GM19025 (cell line): Measurements from ENCODE around the gene TNS1.

Experiments
- ATAC-seq: cut with Tn5 transposase; IDR thresholded peaks from one replicate; pipeline ENCODE4 v1.9.1; 2021; ENCODE audit warnings: mild to moderate bottlenecking, low read depth, moderate library complexity; ENCODE audit not compliant: unreplicated experiment

Gene TNS1

DNA sequence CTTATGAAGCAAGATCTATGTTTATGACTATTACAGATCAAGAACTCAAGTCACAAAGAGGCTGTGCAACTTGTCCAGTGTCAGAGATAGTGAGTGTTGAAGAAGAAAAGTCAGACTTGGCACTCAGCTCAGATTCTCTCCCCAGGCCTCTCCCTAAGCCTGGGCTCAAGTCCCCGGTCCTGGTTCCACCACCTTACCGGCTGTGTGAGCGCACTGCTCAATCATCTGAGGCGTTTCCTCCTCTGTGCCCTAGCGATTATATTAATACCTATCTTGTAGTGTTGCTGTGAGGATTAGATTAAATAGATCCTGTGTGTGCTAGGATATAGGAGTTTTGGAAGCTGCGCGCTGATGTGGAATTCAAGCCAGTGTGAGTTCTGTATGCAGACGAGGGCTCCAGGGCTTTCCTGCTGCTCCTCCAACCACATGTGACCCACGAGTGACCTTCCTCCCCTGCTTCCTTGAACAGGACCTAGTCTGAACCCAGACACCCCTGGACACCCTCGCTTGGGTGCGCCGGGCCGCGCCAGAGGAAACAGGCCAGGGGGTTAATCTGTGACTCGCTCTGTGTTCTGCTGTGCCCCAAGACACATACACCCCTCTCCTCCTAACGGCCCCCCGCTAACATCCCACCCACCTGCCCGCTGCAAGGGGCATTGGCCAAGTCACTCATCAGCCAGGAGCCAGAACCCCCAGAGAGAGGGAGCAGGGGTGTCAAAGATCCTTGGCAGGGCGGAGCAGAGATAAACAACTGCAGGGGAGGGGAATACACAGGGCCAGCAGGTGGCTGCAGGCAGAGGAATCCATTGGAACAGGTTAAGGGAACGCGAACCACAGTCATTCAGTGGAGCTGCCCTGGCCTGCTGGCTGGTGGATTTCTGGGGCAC lies 38.3 kb downstream of the TNS1 start:
- ATAC-seq = no peak

GRCh38 chr2:217960351-217960750 lies 42.4 kb downstream of the TNS1 start:
- ATAC-seq = no peak

GRCh38 chr2:217959723-217960122 lies 43.1 kb downstream of the TNS1 start:
- ATAC-seq = no peak

GRCh38 chr2:217958884-217959225 lies 43.9 kb downstream of the TNS1 start:
- no peak for ATAC-seq

DNA sequence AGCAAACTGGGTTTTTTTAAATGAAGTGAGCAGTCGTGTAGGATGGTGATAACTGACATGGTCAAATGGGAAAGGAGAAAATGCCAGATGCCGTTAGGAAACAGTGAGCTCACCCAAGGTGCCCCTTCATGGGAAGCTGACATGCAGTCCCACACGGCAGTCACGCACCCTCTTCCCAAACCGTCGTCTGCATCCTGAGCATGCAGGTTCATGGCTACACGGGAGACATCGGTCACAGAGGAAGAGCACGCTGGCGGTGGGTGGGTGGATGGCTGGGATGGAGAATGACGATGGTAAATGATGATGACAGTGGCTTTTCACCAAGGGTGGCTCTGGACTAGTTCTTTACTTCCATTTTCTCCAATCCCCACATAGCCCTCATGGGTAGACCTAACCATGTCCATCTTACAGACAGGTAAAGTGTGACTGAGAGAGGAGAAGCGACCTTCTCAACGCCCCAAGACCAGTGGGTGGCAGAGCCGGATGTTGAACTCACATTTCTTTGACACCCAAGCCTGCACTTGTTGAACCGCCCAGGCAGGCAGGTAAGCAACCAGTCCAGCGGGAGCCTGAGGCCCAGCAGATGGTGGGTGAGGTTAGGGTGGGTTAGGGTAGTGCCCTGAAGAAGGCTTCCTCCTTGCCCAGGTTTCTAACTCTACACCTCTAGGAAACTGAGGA lies 44.5 kb downstream of the TNS1 start:
- ATAC-seq = no peak

GRCh38 chr2:217956586-217957457 lies 46.0 kb downstream of the TNS1 start:
- no peak for ATAC-seq

GRCh38 chr2:217955881-217956493 lies 46.8 kb downstream of the TNS1 start:
- ATAC-seq = no peak

- ATAC-seq = no peak
These were observed 47.6 kb downstream of the TNS1 start for GRCh38 chr2:217954971-217955740.

DNA sequence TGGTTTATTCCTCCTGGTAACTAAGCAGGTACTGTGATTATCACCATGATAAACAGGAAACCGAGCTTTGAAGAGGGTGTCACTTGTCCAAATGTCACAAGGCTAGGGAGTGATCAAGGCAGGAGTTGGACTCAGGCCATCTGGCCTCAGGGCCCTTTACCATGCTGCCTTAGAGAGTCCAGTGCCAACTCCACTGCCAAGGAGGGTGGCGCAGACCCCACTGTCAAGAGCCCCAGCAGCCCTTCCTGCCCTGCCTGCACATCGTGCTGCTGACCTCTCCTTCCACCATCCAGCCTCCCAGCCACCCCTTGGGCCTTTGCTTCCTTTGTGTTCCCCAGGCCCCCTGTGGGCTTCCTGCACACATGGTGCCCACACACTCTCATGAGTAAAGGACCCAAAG lies 48.3 kb downstream of the TNS1 start:
- ATAC-seq = no peak

GRCh38 chr2:217954051-217954450 lies 48.7 kb downstream of the TNS1 start:
- no peak for ATAC-seq

DNA sequence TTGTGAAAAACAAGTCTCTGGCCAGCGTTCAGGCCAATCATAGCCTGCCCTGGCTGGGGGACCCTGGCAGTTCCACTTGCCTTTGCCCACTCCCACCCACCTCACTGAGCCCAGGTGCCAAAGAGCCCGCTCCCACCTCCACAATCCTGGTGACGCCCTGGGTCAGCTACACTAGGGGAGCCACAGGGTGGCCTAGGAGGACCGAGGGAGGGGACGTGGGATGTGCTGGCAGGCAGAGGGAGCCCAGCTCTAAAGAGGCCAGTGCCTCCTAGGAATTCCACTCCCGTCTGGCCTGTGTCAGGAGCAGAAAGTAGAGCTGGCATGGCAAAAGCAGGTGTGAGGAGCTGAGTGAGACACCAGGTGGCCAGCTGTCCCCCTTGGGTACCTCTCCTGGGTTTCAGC lies 49.3 kb downstream of the TNS1 start:
- ATAC-seq = no peak

- no peak for ATAC-seq
These were observed 49.7 kb downstream of the TNS1 start for GRCh38 chr2:217953011-217953481.

- ATAC-seq = no peak
These were observed 50.4 kb downstream of the TNS1 start for GRCh38 chr2:217952409-217952808.

- ATAC-seq = no peak
These were observed 51.1 kb downstream of the TNS1 start for GRCh38 chr2:217951521-217952247.

- ATAC-seq = no peak
These were observed 51.7 kb downstream of the TNS1 start for GRCh38 chr2:217951091-217951490.

DNA sequence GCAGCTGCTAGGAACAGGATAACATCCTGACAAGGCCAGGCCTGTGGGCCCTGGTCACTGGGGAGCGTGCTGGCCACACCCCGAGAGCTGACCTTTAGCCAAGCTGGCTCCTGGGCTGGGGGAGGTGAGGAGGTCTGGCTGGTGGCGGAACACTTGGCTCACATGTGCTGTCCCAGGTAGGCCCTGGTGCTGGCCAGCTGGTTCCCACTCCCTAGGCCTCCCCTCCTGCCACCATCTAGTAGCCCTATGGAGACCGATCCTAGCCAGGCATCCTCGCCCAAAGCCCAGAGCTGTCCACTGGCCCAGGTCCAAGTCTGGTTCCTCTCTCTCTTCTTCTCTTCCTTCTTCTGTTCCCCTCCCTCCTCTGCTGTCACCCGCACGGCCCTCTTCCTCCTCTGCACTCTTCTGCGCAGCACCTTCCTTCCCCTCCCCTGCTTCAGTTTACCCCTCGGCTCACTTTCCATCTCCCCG lies 52.4 kb downstream of the TNS1 start:
- ATAC-seq = no peak

DNA sequence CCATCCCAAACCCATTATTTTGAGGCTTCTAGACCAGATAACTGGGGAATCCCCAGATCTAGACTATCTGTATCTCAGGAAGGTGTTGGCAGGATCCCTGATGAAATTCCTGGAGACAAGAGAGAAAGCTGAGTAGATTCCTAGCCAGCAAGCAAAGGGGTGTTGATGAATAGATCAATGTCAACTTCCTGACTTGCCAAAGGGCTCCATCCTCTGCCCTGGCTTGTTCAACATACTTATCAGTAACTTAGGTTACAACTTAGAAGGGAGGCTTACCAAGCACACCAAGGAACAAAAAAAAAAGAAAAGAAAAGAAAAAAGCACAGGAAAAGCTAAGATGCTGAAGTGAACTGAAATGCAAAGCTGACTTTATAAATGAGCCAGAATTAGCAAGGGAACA lies 53.3 kb downstream of the TNS1 start:
- no peak for ATAC-seq

- no peak for ATAC-seq
These were observed 53.9 kb downstream of the TNS1 start for GRCh38 chr2:217948897-217949296.

DNA sequence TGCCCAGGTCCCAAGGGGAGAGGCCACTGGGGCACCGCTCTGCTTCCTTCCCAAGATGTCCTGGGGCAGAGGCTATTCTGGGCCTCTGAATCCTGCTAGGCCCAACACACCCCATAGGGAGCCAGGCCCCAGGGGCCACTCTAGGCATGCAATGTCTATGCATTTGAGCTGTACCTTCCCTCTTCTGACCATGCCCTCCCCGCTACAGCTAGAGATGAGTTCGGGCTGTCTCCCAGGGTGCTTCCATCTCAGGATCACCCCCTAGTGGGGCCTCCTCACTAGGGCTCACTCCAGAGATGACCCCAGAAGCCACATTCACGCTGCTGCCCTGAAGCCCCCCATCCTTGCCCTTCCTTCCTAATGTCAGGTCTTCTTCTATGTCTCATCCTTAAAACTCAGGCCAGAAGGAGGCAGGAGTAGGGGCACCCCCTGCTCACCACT lies 54.4 kb downstream of the TNS1 start:
- no peak for ATAC-seq
